H1 (cell line): ENCODE measurements around the gene RCSD1. TPM values are rescaled to one million over a fixed set of nuclear protein-coding genes. Genes with fewer than 3 reads are reported as not detected.

Experiments
- CTCF ChIA-PET: fragments of 300-600 bp; sonication (Branson Sonifier 250); formaldehyde crosslinking; loops from one replicate; lab custom pipeline; 2021; ENCODE audit not compliant: partially characterized antibody; lab: Charles Lee
- POLR2A ChIA-PET: fragments of 300-600 bp; sonication (Branson Sonifier 250); formaldehyde crosslinking; loops from one replicate; lab custom pipeline; 2021; ENCODE audit warnings: inconsistent platforms; ENCODE audit not compliant: partially characterized antibody; lab: Charles Lee
- DNase-seq, 2 experiments: peaks; one replicate each; pipeline versions ENCODE4 v3.0.0 to v3.0.0-alpha.2; 2010 to 2022; ENCODE audit warnings: low spot score in 2 of 2, low read depth in 1 of 2, mixed read lengths in 1 of 2
- FAIRE-seq: peaks from 2 replicates; lab custom pipeline; 2011; peaks lifted over from hg19 to GRCh38; lab: Jason Lieb, UNC
- H2AFZ ChIP-seq: 2 replicates; pipeline ENCODE4 v1.8.1; 2012; ENCODE audit warnings: low read length, inconsistent platforms
- H2AK5ac ChIP-seq: 2 replicates; pipeline ENCODE4 v1.6.1; 2013; ENCODE audit warnings: low read depth, low read length
- H2BK120ac ChIP-seq: replicated peaks from 2 replicates; pipeline ENCODE3; 2013; ENCODE audit warnings: low read depth, low read length, inconsistent platforms
- H2BK12ac ChIP-seq: 2 replicates; pipeline ENCODE4 v1.6.1; 2013; ENCODE audit warnings: low read depth, low read length
- H2BK15ac ChIP-seq: 2 replicates; pipeline ENCODE4 v1.6.1; 2013; ENCODE audit warnings: low read length
- H2BK20ac ChIP-seq: 2 replicates; pipeline ENCODE4 v1.6.1; 2013; ENCODE audit warnings: low read length
- H2BK5ac ChIP-seq: 2 replicates; pipeline ENCODE4 v1.6.1; 2013; ENCODE audit warnings: low read depth, low read length
- H3K14ac ChIP-seq: 2 replicates; pipeline ENCODE4 v1.6.1; 2013; ENCODE audit warnings: inconsistent platforms; ENCODE audit not compliant: insufficient read length
- H3K18ac ChIP-seq: 2 replicates; pipeline ENCODE4 v1.6.1; 2013; ENCODE audit warnings: low read length; ENCODE audit errors: extremely low read depth
- H3K23ac ChIP-seq: 2 replicates; pipeline ENCODE4 v1.6.1; 2013; ENCODE audit warnings: inconsistent platforms; ENCODE audit not compliant: insufficient read length
- H3K23me2 ChIP-seq: 2 replicates; pipeline ENCODE4 v1.6.1; 2013; ENCODE audit warnings: low read depth, low read length
- H3K27ac ChIP-seq: 2 replicates; pipeline ENCODE4 v1.6.1; 2011; ENCODE audit warnings: low read depth, low read length, inconsistent platforms
- H3K27me3 ChIP-seq, 4 experiments: replicated peaks in 1 of 4; 1 replicate in 1 of 4; 2 replicates in 3 of 4; pipeline versions ENCODE4 v1.6.1 to v1.8.1; 2011 to 2013; ENCODE audit warnings: low read length in 3 of 4, mild to moderate bottlenecking in 3 of 4, inconsistent platforms in 2 of 4, mixed read lengths in 2 of 4, moderate library complexity in 1 of 4; ENCODE audit not compliant: control insufficient read depth in 3 of 4, insufficient read depth in 3 of 4; ENCODE audit errors: extremely low read depth in 1 of 4
- H3K36me3 ChIP-seq, 4 experiments: 2 replicates each; pipeline versions ENCODE4 v1.6.1 to v1.8.1; 2011 to 2013; ENCODE audit warnings: mild to moderate bottlenecking in 4 of 4, low read length in 3 of 4, moderate library complexity in 2 of 4, control low read depth in 1 of 4, inconsistent platforms in 1 of 4; ENCODE audit not compliant: insufficient read depth in 4 of 4, control insufficient read depth in 2 of 4
- H3K4ac ChIP-seq: replicated peaks from 2 replicates; pipeline ENCODE3; 2013; ENCODE audit warnings: low read length, low read depth, mixed read lengths, inconsistent platforms; ENCODE audit not compliant: insufficient read length
- H3K4me1 ChIP-seq, 4 experiments: replicated peaks in 1 of 4; 1 replicate in 1 of 4; 2 replicates in 3 of 4; pipeline versions ENCODE4 v1.6.1 to v1.8.1; 2011 to 2013; ENCODE audit warnings: low read length in 3 of 4, inconsistent platforms in 2 of 4, mixed read lengths in 1 of 4; ENCODE audit not compliant: insufficient read depth in 4 of 4, control insufficient read depth in 3 of 4
- H3K4me2 ChIP-seq, 2 experiments: 2 replicates each; pipeline versions ENCODE4 v1.6.1 to v1.8.1; 2011 to 2013; ENCODE audit warnings: low read depth in 2 of 2, low read length in 2 of 2, control low read depth in 1 of 2, inconsistent platforms in 1 of 2, mild to moderate bottlenecking in 1 of 2; ENCODE audit not compliant: insufficient read depth in 1 of 2
- H3K4me3 ChIP-seq, 4 experiments: fragments of 200-600, 300-600 bp in 1 of 4; sonication (generic), shearing (Covaris generic), sonication (Bioruptor Twin) in 1 of 4; 2 replicates each; pipeline versions ENCODE4 v1.5.1 to v1.8.1; 2011 to 2016; ENCODE audit warnings: low read length in 4 of 4, low read depth in 3 of 4, control low read depth in 2 of 4, inconsistent platforms in 2 of 4, mild to moderate bottlenecking in 2 of 4, mixed read lengths in 1 of 4, moderate library complexity in 1 of 4; ENCODE audit not compliant: insufficient read depth in 2 of 4; ENCODE audit errors: extremely low read depth in 1 of 4
- H3K56ac ChIP-seq: replicated peaks from 2 replicates; pipeline ENCODE3; 2013; ENCODE audit warnings: low read depth, mild to moderate bottlenecking, mixed read lengths, low read length, inconsistent platforms; ENCODE audit not compliant: insufficient read length
- H3K79me1 ChIP-seq: 2 replicates; pipeline ENCODE4 v1.6.1; 2013; ENCODE audit warnings: low read depth, low read length, control low read depth
- H3K79me2 ChIP-seq, 2 experiments: 2 replicates each; pipeline versions ENCODE4 v1.6.1 to v1.8.1; 2012 to 2013; ENCODE audit warnings: low read length in 2 of 2, mild to moderate bottlenecking in 2 of 2, inconsistent platforms in 1 of 2; ENCODE audit not compliant: insufficient read depth in 2 of 2, control insufficient read depth in 1 of 2
- H3K9ac ChIP-seq, 4 experiments: replicated peaks in 1 of 4; 1 replicate in 1 of 4; 2 replicates in 3 of 4; pipeline versions ENCODE4 v1.6.1 to v1.8.1; 2011 to 2013; ENCODE audit warnings: low read depth in 3 of 4, low read length in 3 of 4, control low read depth in 2 of 4, mild to moderate bottlenecking in 2 of 4, moderate library complexity in 2 of 4, inconsistent platforms in 1 of 4; ENCODE audit errors: extremely low read depth in 1 of 4
- H3K9me3 ChIP-seq, 2 experiments: 2 replicates each; pipeline versions ENCODE4 v1.6.1 to v1.8.1; 2012 to 2013; ENCODE audit warnings: mild to moderate bottlenecking in 2 of 2, moderate library complexity in 2 of 2, control low read depth in 1 of 2, inconsistent platforms in 1 of 2, low read depth in 1 of 2, low read length in 1 of 2, mixed read lengths in 1 of 2; ENCODE audit not compliant: insufficient read depth in 2 of 2
- H4K20me1 ChIP-seq, 2 experiments: replicated peaks in 1 of 2; 2 replicates each; pipeline versions ENCODE3 to v1.8.1; 2011 to 2013; ENCODE audit warnings: inconsistent platforms in 2 of 2, low read length in 2 of 2, mild to moderate bottlenecking in 1 of 2; ENCODE audit not compliant: insufficient read depth in 2 of 2, control insufficient read depth in 1 of 2
- H4K5ac ChIP-seq: 2 replicates; pipeline ENCODE4 v1.6.1; 2013; ENCODE audit warnings: low read length, low read depth, mixed read lengths, inconsistent platforms; ENCODE audit not compliant: insufficient read length
- H4K8ac ChIP-seq: 2 replicates; pipeline ENCODE4 v1.8.0; 2013; ENCODE audit warnings: mild to moderate bottlenecking, moderate library complexity, low read length, inconsistent platforms; ENCODE audit not compliant: insufficient read depth; ENCODE audit errors: extremely low read depth
- H4K91ac ChIP-seq: replicated peaks from 2 replicates; pipeline ENCODE3; 2013; ENCODE audit warnings: low read length, mixed read lengths, inconsistent platforms; ENCODE audit not compliant: insufficient read length
- BACH1 ChIP-seq: IDR thresholded peaks from 2 replicates; pipeline ENCODE4 v1.6.1; 2012; ENCODE audit warnings: low read length, improper control_type of control experiment
- E2F6 ChIP-seq: IDR thresholded peaks from 2 replicates; pipeline ENCODE4 v1.6.1; 2012; ENCODE audit warnings: inconsistent platforms
- HDAC2 ChIP-seq, 2 experiments: fragments of 300-600 bp in 1 of 2; sonication (generic) in 1 of 2; IDR thresholded peaks; 2 replicates each; pipeline ENCODE4 v1.6.1; 2011 to 2012; ENCODE audit warnings: low read depth in 2 of 2, low read length in 2 of 2, mild to moderate bottlenecking in 2 of 2, moderate library complexity in 2 of 2, borderline replicate concordance in 1 of 2, inconsistent platforms in 1 of 2
- KDM4A ChIP-seq: IDR thresholded peaks from one replicate; pipeline ENCODE4 v1.7.1; 2012; ENCODE audit warnings: low read depth, mild to moderate bottlenecking, moderate library complexity, low read length, inconsistent platforms; ENCODE audit not compliant: severe bottlenecking
- NANOG ChIP-seq: IDR thresholded peaks from 2 replicates; pipeline ENCODE4 v1.6.1; 2011; ENCODE audit warnings: low read length, low read depth, mild to moderate bottlenecking, inconsistent platforms; ENCODE audit not compliant: insufficient read depth, poor library complexity, severe bottlenecking
- SIN3A ChIP-seq, 2 experiments: IDR thresholded peaks in 1 of 2; conservative IDR thresholded peaks in 1 of 2; 2 replicates each; pipeline ENCODE4 v1.6.1; 2011 to 2012; ENCODE audit warnings: low read length in 2 of 2, improper control_type of control experiment in 1 of 2, low read depth in 1 of 2, mild to moderate bottlenecking in 1 of 2
- SUZ12 ChIP-seq: fragments of 200-600 bp; sonication (generic); IDR thresholded peaks from 2 replicates; pipeline ENCODE4 v1.6.1; 2012; ENCODE audit warnings: mild to moderate bottlenecking, inconsistent platforms, low read length, moderate library complexity, mixed read lengths
- WGBS, 2 experiments: shearing (Covaris generic) in 1 of 2; methylation state at CpG; one replicate each; pipeline versions ENCODE4 v1.1.6 to v1.1.7; 2013 to 2015; ENCODE audit warnings: low lambda C conversion rate in 2 of 2, mixed read lengths in 2 of 2, inconsistent platforms in 1 of 2, low coverage in 1 of 2, missing lambda C conversion rate in 1 of 2; ENCODE audit not compliant: insufficient replicate concordance in 2 of 2, insufficient coverage in 1 of 2, insufficient read length in 1 of 2; ENCODE audit errors: extremely low coverage in 1 of 2, missing lambda C conversion rate in 1 of 2; 5-methylcytosine and 5-hydroxymethylcytosine counted together
- polyA plus RNA-seq, 7 experiments: library from polyadenylated mRNA; depleted of rRNA in 3 of 7; stranded (reverse) in 5 of 7; unstranded in 2 of 7; fragments of >200 nt in 5 of 7; fragments of 200-250 nt in 2 of 7; gene quantifications; 1 replicate in 5 of 7; 2 replicates in 1 of 7; 4 replicates in 1 of 7; pipeline versions ENCODE4 v1.2.1 to v1.2.3, GENCODE V29; 2011 to 2013; ENCODE audit warnings: missing spikeins in 2 of 7, mixed read lengths in 2 of 7
- total RNA-seq: library from RNA; stranded (reverse); fragmentation: NEBNext Ultra II Directional; extraction: Animal tissue kit (Norgen Biotek cat#: 25700); gene quantifications from 2 replicates; pipeline ENCODE4 v1.2.1, GENCODE V29; 2021
- TF ChIP-seq, protein P1 (sequence below): IDR thresholded peaks from 2 replicates; pipeline ENCODE4 v1.6.1; 2011; ENCODE audit warnings: low read depth, mild to moderate bottlenecking, low read length; ENCODE audit not compliant: insufficient read depth

The RCSD1 gene
- total and polyA plus RNA-seq, 2 of the 8 experiments (the other 6 are each of a cell fraction or from before 2014, with no cell fraction given), result 0.47 to 0.69 TPM

DNA sequence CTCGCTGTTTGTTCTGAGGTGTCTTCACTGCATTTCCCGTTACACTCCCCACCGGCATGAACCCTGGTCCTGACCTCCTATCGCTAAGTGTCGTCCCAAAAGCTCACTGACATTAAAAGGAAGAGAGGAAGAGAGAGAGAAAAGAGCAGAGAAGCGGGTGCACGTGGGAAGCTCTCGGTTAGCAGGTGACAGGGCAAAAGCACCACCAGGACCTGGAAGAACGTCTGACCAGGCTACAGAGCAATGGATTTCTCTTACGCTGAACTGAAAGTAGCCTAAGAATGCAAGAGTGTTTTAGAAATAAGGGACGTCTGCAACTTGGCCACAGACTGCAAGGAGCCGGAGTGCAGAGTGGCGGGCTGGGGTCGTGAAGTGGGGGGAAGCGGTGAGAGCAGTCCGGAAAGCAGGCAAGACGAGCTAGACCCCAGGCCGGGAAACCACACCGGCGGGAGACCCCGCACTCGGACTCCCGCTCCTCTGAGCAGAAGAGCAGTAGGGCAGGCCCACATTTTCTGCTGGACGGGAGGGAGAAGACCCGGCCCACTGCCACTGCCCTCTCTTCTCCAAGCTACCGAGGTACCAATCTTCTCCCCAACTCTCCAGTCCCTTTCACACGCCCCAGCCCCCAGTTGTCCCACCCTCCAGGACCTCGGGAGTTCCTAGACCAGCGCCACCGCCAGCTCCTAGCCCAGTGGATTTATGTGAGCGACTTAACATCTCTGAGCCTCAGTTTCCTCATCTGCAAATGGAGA is 83.5 kb downstream of the RCSD1 start:
- Histone ChIP-seq H4K20me1 (no peaks in the 10 kb centered on the region), H2AFZ (peak overlapping the region; percentile 77), H2BK12ac (0 out of 2 replicates have a peak overlapping the region, but pooled peaks have one; percentile 31), H4K91ac (no peak overlapping the region), H3K9me3 (no peaks in the 10 kb centered on the region), H3K9ac (no peak overlapping the region; a peak in 2 of 7 replicates), H3K4me2 (peak overlapping the region; percentile 74 to 95), H4K5ac (no peak overlapping the region), H3K23me2 (peaks cover 6% of the 10 kb centered on the region), H2AK5ac (no peak overlapping the region), H3K14ac (no peak overlapping the region), H2BK120ac (no peak overlapping the region), H3K56ac (peak overlapping the region; percentile 3), H4K8ac (no peak overlapping the region), H2BK5ac (0 out of 2 replicates have a peak overlapping the region, but pooled peaks have one; percentile 17), H2BK20ac (peak overlapping the region; percentile 73; the same call in 1 of the 2 replicates), H3K18ac (peak overlapping the region; percentile 1; the same call in 1 of the 2 replicates), H3K27me3 (peaks cover 0 to 13% (median 9%) of the 10 kb centered on the region in 4 experiments; a peak in 6 of 7 replicates), H3K4ac (no peak overlapping the region), H3K36me3 (no peaks in the 10 kb centered on the region), H3K4me3 (peak overlapping the region; percentile 84 to 97 (median 94)), H3K4me1 (no peaks in the 10 kb centered on the region; a peak in 2 of 7 replicates), H2BK15ac (peak overlapping the region; percentile 49; the same call in 1 of the 2 replicates), H3K23ac (no peak overlapping the region), H3K79me1 (no peaks in the 10 kb centered on the region), H3K79me2 (no peaks in the 10 kb centered on the region), H3K27ac (no peak overlapping the region)
- ChIA-PET CTCF (interaction anchor here (0.6 to 2.4 kb wide), 4 partner anchors 19 to 577 kb away, joined by 3 to 11 read pairs (median 4); no protein-coding TSS in a partner anchor), POLR2A (interaction anchor here (0.9 to 1.9 kb wide), 5 partner anchors 8 to 160 kb away, joined by 3 to 6 read pairs (median 4); partner anchors contain the start of genes CREG1 and MPZL1)
- WGBS, 2 experiments, result 2% methylated on average over 29 of the region's 31 CpGs; no CpG with 5 or more reads in 1 of the 2 experiments
- FAIRE-seq (no peak), DNase-seq (peak in 1 of 2 experiments; percentile 79)
- TF ChIP-seq, protein P1, sequence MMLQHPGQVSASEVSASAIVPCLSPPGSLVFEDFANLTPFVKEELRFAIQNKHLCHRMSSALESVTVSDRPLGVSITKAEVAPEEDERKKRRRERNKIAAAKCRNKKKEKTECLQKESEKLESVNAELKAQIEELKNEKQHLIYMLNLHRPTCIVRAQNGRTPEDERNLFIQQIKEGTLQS, result no peak
- TF ChIP-seq KDM4A (peak; percentile 67), BACH1 (no peak), NANOG (no peak), SIN3A (conservative IDR thresholded peaks at IDR 0.05 in 1 of 2, IDR thresholded peaks at IDR 0.05 in 1 of 2; ENCODE audit: low read depth in 1 of 2, low read length in 2 of 2) (peak; percentile 45 to 79; a peak in 2 of 4 replicates), HDAC2 (IDR thresholded peaks at IDR 0.05; ENCODE audit: borderline replicate concordance in 1 of 2, low read depth in 2 of 2, low read length in 2 of 2) (no peak; a peak in 1 of 4 replicates), SUZ12 (peak; percentile 36; the same call in 1 of the 2 replicates), E2F6 (peak; percentile 80)
